ENCODE measurements around the gene SLX4IP.

The SLX4IP gene

GRCh38 chr20:10654630-10655029 lies 219.5 kb downstream of the SLX4IP start:
- no peak for DNase-seq

- DNase-seq, result no peak
These were observed 220.9 kb downstream of the SLX4IP start for GRCh38 chr20:10655720-10656669.

GRCh38 chr20:10657453-10657852 lies 222.3 kb downstream of the SLX4IP start:
- no peak for DNase-seq

- no peak for DNase-seq
These were observed 223.1 kb downstream of the SLX4IP start for GRCh38 chr20:10658051-10658823.

- DNase-seq, result no peak
These were observed 223.9 kb downstream of the SLX4IP start for GRCh38 chr20:10658876-10659632.

- DNase-seq, result peak; percentile 10
These were observed 224.8 kb downstream of the SLX4IP start for GRCh38 chr20:10659651-10660601.

GRCh38 chr20:10660661-10661060 lies 225.6 kb downstream of the SLX4IP start:
- peak; percentile 15 for DNase-seq

GRCh38 chr20:10661261-10661660 lies 226.2 kb downstream of the SLX4IP start:
- peak; percentile 5 for DNase-seq

- DNase-seq, result peak; percentile 5
These were observed 227.0 kb downstream of the SLX4IP start for GRCh38 chr20:10662151-10662550.

- DNase-seq, result peak; percentile 33
These were observed 227.8 kb downstream of the SLX4IP start for GRCh38 chr20:10662661-10663458.

GRCh38 chr20:10663756-10664155 lies 228.7 kb downstream of the SLX4IP start:
- DNase-seq, result peak; percentile 5

- DNase-seq, result peak; percentile 3
These were observed 230.0 kb downstream of the SLX4IP start for GRCh38 chr20:10665027-10665561.

- peak; percentile 17 for DNase-seq
These were observed 230.7 kb downstream of the SLX4IP start for GRCh38 chr20:10665791-10666190.

- DNase-seq, result peak; percentile 8
These were observed 231.3 kb downstream of the SLX4IP start for GRCh38 chr20:10666221-10667076.

GRCh38 chr20:10667077-10667401 lies 231.9 kb downstream of the SLX4IP start:
- peak; percentile 27 for DNase-seq

GRCh38 chr20:10667560-10668167 lies 232.6 kb downstream of the SLX4IP start:
- peak; percentile 4 for DNase-seq

GRCh38 chr20:10668677-10669368 lies 233.7 kb downstream of the SLX4IP start:
- no peak for DNase-seq

GRCh38 chr20:10669843-10670446 lies 234.8 kb downstream of the SLX4IP start:
- DNase-seq, result no peak

All from femur (tissue), 1 donor.